Central memory CD8-positive, alpha-beta T cell (primary cell): Measurements from ENCODE around the gene DOCK7.
"Not testable (repeated sequence)": the region's sequence is repeated elsewhere in the genome, so short reads cannot be mapped to it uniquely, and the experiment has no call there.

Experiments used
- ATAC-seq: fragments of 150-1000 bp; cut with Tn5 transposase; replicated peaks from 2 replicates; pipeline ENCODE4 v1.10.0; 2022; ENCODE audit warnings: mild to moderate bottlenecking, moderate FRiP score, moderate number of reproducible peaks; ENCODE audit not compliant: poor library complexity, severe bottlenecking; ENCODE audit errors: extremely low read depth
- DNase-seq, 2 donors: peaks; one replicate each; pipeline ENCODE4 v3.0.0; 2021; ENCODE audit warnings: low spot score in 2 of 2
- H3K27ac Mint-ChIP-seq: one replicate; pipeline ENCODE4 v1.8.0; 2022; ENCODE audit warnings: low read depth, mild to moderate bottlenecking, moderate library complexity, mixed read lengths
- H3K27me3 Mint-ChIP-seq: one replicate; pipeline ENCODE4 v1.8.0; 2022; ENCODE audit warnings: mixed read lengths
- H3K36me3 Mint-ChIP-seq: one replicate; pipeline ENCODE4 v1.8.0; 2022; ENCODE audit warnings: mild to moderate bottlenecking, moderate library complexity, mixed read lengths; ENCODE audit not compliant: insufficient read depth
- H3K4me1 Mint-ChIP-seq: one replicate; pipeline ENCODE4 v1.8.0; 2022; ENCODE audit warnings: mixed read lengths
- H3K4me3 Mint-ChIP-seq: one replicate; pipeline ENCODE4 v1.8.0; 2022; ENCODE audit warnings: mild to moderate bottlenecking, moderate library complexity, mixed read lengths
- H3K9me3 Mint-ChIP-seq: one replicate; pipeline ENCODE4 v1.8.0; 2022; ENCODE audit warnings: mixed read lengths

DOCK7 gene

DNA sequence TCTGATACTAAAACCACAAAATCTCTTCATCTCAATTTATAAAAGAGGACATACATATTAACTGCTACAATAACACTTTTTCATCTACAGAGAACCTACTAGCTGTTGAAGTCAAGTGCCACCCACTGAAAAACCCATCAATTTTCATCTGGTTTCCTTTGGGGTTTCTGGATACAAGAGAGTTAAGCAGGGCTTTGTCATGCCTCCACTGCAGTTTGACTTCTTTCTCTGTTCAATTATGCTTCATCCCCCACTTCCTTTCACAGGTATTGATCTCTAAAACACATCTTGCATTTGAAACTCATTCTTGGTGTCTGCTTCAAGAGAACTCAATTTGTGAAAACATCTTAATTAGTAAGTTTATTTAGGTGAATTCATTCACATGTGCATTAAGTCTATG lies 151.3 kb downstream of the DOCK7 start:
- ATAC-seq = no peak
- DNase-seq = no peak
- Mint-ChIP-seq H3K4me3 (no peak overlapping the region), H3K9me3 (no peaks in the 10 kb centered on the region), H3K27ac (no peak overlapping the region), H3K4me1 (no peaks in the 10 kb centered on the region), H3K36me3 (peaks cover 8% of the 10 kb centered on the region), H3K27me3 (no peaks in the 10 kb centered on the region)

DNA sequence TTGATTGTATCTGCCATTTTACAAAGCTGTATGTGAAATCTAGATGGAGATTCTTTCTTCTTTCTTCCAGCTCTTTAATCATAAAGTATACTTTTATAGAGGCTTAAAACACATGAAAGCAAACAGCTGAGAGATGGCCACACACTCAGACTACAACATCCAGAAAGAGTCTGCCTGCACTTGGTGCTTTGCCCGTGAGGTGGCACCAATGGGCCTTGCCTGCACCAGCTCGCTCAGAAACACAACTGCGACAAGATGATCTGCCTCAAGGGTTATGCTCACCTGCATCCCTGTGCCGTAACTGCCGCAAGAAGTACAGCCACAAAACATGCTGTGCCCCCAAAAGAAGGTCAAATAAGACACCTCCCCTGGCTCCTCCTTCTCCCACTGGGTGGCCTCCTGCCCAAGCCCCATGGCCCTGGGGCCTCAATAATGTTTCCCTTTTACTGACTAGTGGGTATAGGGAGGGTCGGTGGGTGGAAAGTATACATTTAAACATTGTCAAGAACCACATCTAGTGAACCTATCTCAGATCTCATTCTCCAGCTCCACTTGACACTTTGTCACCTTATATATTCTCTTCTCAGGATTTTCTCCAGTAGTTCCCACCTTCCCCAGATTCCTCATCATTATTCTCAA lies 157.6 kb downstream of the DOCK7 start:
- no peak for DNase-seq
- Mint-ChIP-seq H3K27ac (no peak overlapping the region), H3K27me3 (no peaks in the 10 kb centered on the region), H3K4me1 (no peaks in the 10 kb centered on the region), H3K4me3 (no peak overlapping the region), H3K9me3 (no peaks in the 10 kb centered on the region), H3K36me3 (peaks cover 4% of the 10 kb centered on the region)
- no peak for ATAC-seq

DNA sequence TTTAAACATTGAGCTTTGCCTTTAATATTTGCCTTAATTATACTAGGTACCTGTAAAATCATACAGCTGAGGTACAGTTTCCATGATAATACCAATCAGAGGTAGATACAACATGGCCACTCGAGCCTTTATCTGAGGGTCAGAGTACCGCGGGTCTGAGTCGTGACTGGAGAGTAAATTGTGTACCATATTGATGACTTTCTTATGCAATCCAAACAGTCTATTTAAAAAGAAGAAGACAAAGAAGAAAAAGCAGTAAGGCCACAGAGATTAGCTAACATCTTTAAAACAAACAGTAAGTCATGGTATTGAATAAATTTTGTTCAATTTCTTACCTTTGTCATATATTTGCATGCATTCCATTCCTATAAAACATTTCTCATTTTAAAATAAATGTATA lies 159.0 kb downstream of the DOCK7 start:
- Mint-ChIP-seq H3K9me3 (no peaks in the 10 kb centered on the region), H3K27me3 (no peaks in the 10 kb centered on the region), H3K4me3 (no peak overlapping the region), H3K4me1 (no peaks in the 10 kb centered on the region), H3K27ac (no peak overlapping the region), H3K36me3 (peaks cover 2% of the 10 kb centered on the region)
- ATAC-seq (no peak), DNase-seq (no peak)

DNA sequence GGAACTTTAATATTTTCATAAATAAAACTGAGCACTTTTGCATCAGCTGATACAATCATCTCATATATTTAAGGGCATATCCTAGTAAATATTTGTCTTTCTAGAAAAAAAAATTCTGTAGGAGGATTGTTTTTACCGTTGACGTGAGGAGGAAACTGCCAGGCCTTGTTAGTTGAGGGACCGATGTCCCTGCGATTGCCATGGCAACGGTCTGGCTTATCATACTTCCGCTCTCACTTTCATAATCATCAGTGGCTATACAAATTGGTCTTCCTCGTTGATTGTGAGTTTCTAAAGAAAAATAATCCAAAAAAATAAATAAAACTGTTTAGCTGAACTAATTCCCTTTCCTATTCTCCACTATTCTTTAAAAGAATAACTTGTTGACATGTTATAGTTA lies 160.2 kb downstream of the DOCK7 start:
- ATAC-seq = no peak

DNA sequence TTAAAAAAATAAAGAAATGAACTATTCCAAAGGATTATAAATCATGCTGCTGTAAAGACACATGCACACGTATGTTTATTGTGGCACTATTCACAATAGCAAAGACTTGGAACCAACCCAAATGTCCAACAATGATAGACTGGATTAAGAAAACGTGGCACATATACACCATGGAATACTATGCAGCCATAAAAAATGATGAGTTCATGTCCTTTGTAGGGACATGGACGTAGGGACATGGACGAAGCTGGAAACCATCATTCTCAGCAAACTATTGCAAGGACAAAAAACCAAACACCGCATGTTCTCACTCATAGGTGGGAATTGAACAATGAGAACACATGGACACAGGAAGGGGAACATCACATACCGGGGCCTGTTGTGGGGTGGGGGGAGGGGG lies 160.8 kb downstream of the DOCK7 start:
- not testable (repeated sequence) for H3K4me1 Mint-ChIP-seq, ATAC-seq, H3K4me3 Mint-ChIP-seq, DNase-seq, H3K36me3 Mint-ChIP-seq, H3K27ac Mint-ChIP-seq, H3K27me3 Mint-ChIP-seq, H3K9me3 Mint-ChIP-seq

More for the DNA sequence above, 160.2 kb downstream of the DOCK7 start:
- no peaks in the 10 kb centered on the region for H3K27me3 Mint-ChIP-seq
- DNase-seq = no peak
- H3K27ac Mint-ChIP-seq = no peak overlapping the region
- H3K36me3 Mint-ChIP-seq = peaks cover 2% of the 10 kb centered on the region
- H3K4me3 Mint-ChIP-seq = no peak overlapping the region
- no peaks in the 10 kb centered on the region for H3K4me1 Mint-ChIP-seq
- no peaks in the 10 kb centered on the region for H3K9me3 Mint-ChIP-seq

DNA sequence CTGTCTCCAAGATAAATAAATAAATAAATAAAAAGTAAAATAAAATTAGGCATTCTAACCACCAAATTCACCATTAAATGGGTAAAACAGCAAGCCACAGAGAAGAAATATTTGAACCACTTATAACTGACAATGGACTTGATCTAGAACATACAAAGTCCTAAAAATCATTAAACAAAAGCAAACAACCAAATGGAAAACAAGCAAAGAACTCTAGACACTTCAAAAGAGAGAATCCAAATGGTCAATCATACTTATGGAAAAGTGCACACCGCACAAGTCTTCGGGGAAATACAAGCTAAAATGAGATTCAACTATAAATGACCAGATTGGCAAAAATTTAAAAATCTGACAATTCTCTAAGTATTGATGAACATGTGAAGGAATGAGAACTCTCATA lies 164.3 kb downstream of the DOCK7 start:
- Mint-ChIP-seq H3K4me1 (no peaks in the 10 kb centered on the region), H3K4me3 (no peak overlapping the region), H3K27me3 (no peaks in the 10 kb centered on the region), H3K27ac (no peak overlapping the region), H3K36me3 (no peaks in the 10 kb centered on the region), H3K9me3 (peaks cover 6% of the 10 kb centered on the region)
- DNase-seq (no peak), ATAC-seq (no peak)

DNA sequence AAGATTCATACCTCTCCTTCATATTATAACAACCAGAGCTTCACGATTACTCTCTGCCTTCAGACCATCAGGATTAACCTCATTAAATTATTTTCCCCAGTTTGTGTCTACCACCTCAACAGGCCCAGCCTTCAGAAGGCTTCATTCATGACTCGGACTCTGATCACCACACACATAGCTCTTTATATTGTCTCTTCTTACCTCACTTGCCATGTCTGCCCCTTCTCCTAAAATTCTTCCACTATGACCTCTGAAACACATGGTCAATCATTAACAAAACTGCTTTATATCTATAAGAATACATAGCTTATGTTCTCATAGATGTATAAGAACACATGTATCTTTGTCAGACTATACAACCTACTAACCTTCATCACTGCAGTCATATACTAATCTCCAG lies 171.6 kb downstream of the DOCK7 start:
- H3K9me3 Mint-ChIP-seq = peaks cover 6% of the 10 kb centered on the region
- DNase-seq = no peak
- H3K27me3 Mint-ChIP-seq = no peaks in the 10 kb centered on the region
- no peak for ATAC-seq
- H3K27ac Mint-ChIP-seq = no peak overlapping the region
- no peak overlapping the region for H3K4me3 Mint-ChIP-seq
- peaks cover 10% of the 10 kb centered on the region for H3K36me3 Mint-ChIP-seq
- no peaks in the 10 kb centered on the region for H3K4me1 Mint-ChIP-seq

DNA sequence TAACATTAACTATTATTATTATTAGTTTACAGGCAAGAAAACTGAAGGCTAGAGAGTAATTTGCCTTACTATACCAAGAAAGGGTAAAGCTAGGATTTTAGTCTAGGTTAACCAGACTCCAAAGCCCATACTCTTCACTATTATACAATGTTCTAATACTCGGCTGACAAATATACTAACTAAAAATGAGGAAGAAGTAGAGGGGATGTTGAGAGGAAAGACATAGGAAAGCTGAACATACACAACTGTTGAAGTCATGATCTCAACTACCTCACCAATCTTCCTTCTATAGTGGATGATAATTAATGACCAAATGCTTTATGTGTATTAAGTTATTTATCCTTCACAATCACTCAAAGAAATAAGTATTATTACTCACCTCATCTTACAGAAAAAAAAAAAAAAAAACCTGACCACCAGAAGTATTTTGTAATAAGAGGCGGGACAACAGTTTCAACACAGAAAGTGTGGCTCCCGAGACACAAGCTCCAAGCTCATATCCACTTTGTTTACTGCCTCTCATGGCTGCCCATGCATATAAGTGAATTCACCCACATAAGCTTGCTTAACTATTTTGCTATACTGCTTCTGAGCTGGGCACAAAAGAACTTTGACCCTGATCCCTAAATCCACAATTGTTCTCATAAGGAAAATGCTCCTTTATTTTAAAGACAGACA lies 173.3 kb downstream of the DOCK7 start:
- Mint-ChIP-seq H3K36me3 (peaks cover 10% of the 10 kb centered on the region), H3K9me3 (peaks cover 6% of the 10 kb centered on the region), H3K27ac (no peak overlapping the region), H3K4me3 (no peak overlapping the region), H3K27me3 (no peaks in the 10 kb centered on the region), H3K4me1 (no peaks in the 10 kb centered on the region)
- DNase-seq (no peak), ATAC-seq (no peak)

DNA sequence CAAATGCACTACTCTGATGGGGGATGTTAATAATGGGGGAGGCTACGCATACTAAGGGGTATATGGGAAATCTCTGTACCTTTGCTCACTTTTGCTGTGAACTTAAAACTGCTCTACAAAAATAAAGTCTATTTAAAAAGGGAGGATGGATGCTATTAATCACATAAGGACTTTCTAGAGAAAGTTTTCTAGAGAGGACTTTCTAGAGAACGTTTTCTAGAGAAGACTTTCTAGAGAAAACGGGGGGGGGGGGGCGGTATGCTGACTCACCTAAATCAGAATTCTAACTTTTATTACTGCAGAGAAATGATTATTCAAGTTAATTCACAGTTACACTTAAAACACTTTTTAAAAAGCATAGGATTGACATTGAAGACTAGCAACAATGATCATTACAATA lies 175.2 kb downstream of the DOCK7 start:
- no peaks in the 10 kb centered on the region for H3K4me1 Mint-ChIP-seq
- H3K9me3 Mint-ChIP-seq = no peaks in the 10 kb centered on the region
- H3K36me3 Mint-ChIP-seq = peaks cover 13% of the 10 kb centered on the region
- no peak overlapping the region for H3K4me3 Mint-ChIP-seq
- H3K27me3 Mint-ChIP-seq = no peaks in the 10 kb centered on the region
- no peak for ATAC-seq
- H3K27ac Mint-ChIP-seq = no peak overlapping the region
- DNase-seq = no peak

DNA sequence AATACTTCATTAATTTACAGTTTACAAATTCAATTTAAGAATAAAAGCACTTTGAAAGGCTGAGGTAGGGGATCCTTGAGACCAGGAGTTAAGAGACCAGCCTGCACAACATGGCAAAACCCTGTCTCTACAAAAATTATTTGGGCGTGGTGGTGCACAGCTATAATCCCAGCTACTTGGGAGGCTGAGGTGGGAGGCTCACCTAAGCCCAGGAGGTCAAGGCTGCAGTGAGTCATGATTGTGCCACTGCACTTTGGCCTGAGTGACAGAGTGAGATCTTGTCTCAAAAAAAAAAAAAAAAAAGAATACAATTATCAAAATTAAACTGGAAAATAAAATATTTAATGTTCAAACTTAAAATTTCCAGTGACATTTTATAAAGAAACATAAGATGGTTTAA lies 179.2 kb downstream of the DOCK7 start:
- Mint-ChIP-seq H3K4me3 (no peak overlapping the region), H3K27ac (no peak overlapping the region), H3K36me3 (peaks cover 17% of the 10 kb centered on the region), H3K9me3 (no peaks in the 10 kb centered on the region), H3K27me3 (no peaks in the 10 kb centered on the region), H3K4me1 (no peaks in the 10 kb centered on the region)
- ATAC-seq (no peak), DNase-seq (no peak)

DNA sequence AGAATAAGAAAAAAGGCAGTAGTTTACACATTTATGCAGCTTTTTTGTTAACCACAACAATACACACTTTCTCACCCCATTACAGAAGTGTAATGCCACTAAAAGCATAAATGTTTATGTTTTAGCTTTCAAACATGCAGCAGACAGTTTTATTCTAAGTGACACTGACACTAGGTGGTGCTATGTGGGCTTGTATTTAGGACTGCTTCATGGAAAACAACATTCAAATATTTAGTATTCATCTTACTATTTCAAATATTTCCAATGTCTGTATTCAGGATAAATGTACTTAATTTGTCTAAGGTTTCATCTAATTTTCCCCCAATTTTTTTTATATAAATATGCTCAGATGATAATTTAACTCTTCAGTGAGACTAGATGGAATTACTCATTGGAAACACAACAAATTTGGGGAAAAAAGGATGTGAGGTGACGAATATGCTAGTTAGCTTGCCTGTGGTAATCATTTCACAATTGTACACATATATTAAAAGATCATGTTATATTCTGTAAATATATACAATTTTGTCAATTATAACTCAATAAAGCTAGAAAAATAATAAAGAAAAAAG lies 179.9 kb downstream of the DOCK7 start:
- Mint-ChIP-seq H3K4me1 (no peaks in the 10 kb centered on the region), H3K36me3 (peaks cover 21% of the 10 kb centered on the region), H3K27ac (no peak overlapping the region), H3K9me3 (no peaks in the 10 kb centered on the region), H3K4me3 (no peak overlapping the region), H3K27me3 (no peaks in the 10 kb centered on the region)
- DNase-seq = no peak
- no peak for ATAC-seq

DNA sequence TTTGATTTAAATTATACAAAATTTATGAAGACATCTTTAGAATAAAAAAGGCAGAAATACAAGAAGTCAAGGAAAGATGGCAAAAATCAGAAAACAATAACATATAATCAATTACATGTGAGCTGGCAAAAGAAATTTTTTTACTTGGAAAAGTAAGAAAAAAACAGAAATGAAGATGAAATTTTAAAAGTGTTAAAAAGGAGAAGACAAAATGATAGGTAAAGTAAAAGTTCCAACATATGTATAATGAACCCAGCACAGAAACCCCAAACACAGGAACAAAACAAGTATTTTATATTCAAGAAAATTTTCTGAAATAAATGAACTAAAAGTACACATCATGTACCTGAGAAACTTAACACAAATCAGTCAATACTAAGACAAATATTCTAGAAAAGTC lies 188.0 kb downstream of the DOCK7 start:
- no peak overlapping the region for H3K4me3 Mint-ChIP-seq
- ATAC-seq (no peak), DNase-seq (no peak)
- peaks cover 15% of the 10 kb centered on the region for H3K36me3 Mint-ChIP-seq
- H3K4me1 Mint-ChIP-seq = no peaks in the 10 kb centered on the region
- H3K9me3 Mint-ChIP-seq = no peaks in the 10 kb centered on the region
- no peak overlapping the region for H3K27ac Mint-ChIP-seq
- H3K27me3 Mint-ChIP-seq = no peaks in the 10 kb centered on the region

DNA sequence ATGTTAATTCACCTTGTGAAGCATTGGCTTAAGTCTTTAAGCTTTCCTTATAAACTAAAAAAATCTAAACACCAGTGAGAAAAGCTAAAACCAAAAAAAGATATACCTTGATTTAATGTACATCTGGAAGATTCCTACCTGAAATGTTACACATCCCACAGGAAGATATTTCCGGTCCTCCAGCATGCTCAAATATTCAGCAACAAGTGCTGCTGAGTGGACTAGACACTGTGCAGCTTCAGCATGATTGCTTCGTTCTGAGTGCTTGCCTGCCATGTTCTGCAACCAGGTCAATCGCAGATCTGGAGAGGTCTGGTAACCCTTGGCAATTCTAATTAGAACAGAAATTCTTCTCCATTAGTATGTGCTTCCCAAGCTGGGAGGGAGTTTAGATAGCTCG lies 194.0 kb downstream of the DOCK7 start:
- H3K27ac Mint-ChIP-seq = no peak overlapping the region
- H3K9me3 Mint-ChIP-seq = no peaks in the 10 kb centered on the region
- H3K4me3 Mint-ChIP-seq = no peak overlapping the region
- no peak for DNase-seq
- H3K36me3 Mint-ChIP-seq = peaks cover 14% of the 10 kb centered on the region
- H3K27me3 Mint-ChIP-seq = no peaks in the 10 kb centered on the region
- no peak for ATAC-seq
- no peaks in the 10 kb centered on the region for H3K4me1 Mint-ChIP-seq
